ENCODE results near the gene SMAD2.

Gene SMAD2

GRCh38 chr18:47793609-47794008, 136.8 kb downstream of the SMAD2 start:
- TF ChIP-seq EZH2phosphoT487 (IDR thresholded peaks at IDR 0.05; ENCODE audit: borderline replicate concordance) (no peak), CTCF (conservative IDR thresholded peaks at IDR 0.05; ENCODE audit: low read length) (no peak)
- Histone ChIP-seq H3K9me3 (ENCODE audit: insufficient read depth, low read depth, low read length) (no peaks in the 10 kb centered on the region), H3K9ac (ENCODE audit: low read depth, low read length, poor library complexity, severe bottlenecking) (no peak overlapping the region), H3K27me3 (ENCODE audit: insufficient read depth, low read length, poor library complexity, severe bottlenecking) (no peaks in the 10 kb centered on the region), H3K4me1 (ENCODE audit: insufficient read depth, low read length, poor library complexity, severe bottlenecking) (no peaks in the 10 kb centered on the region), H2AFZ (ENCODE audit: low read length) (no peak overlapping the region), H3K4me3 (ENCODE audit: low read length, poor library complexity, severe bottlenecking) (no peak overlapping the region), H4K20me1 (ENCODE audit: insufficient read depth, low read length, poor library complexity, severe bottlenecking) (no peaks in the 10 kb centered on the region), H3F3A (ENCODE audit: low read depth) (no peaks in the 10 kb centered on the region), H3K79me2 (ENCODE audit: insufficient read depth, low read length) (no peaks in the 10 kb centered on the region), H3K9me2 (replicated peaks; ENCODE audit: low read depth, low read length) (no peaks in the 10 kb centered on the region), H3K4me2 (ENCODE audit: low read depth, low read length, poor library complexity, severe bottlenecking) (no peak overlapping the region), H3K36me3 (ENCODE audit: insufficient read depth, low read length) (no peaks in the 10 kb centered on the region)

- no peak overlapping the region for H3K4me2 ChIP-seq (ENCODE audit: low read depth, low read length, poor library complexity, severe bottlenecking)
- no peaks in the 10 kb centered on the region for H3K79me2 ChIP-seq (ENCODE audit: insufficient read depth, low read length)
- H3K9me3 ChIP-seq (ENCODE audit: insufficient read depth, low read depth, low read length) = no peaks in the 10 kb centered on the region
- H3K27me3 ChIP-seq (ENCODE audit: insufficient read depth, low read length, poor library complexity, severe bottlenecking) = no peaks in the 10 kb centered on the region
- H3K36me3 ChIP-seq (ENCODE audit: insufficient read depth, low read length) = no peaks in the 10 kb centered on the region
- no peaks in the 10 kb centered on the region for H3F3A ChIP-seq (ENCODE audit: low read depth)
- no peak overlapping the region for H2AFZ ChIP-seq (ENCODE audit: low read length)
- H3K9ac ChIP-seq (ENCODE audit: low read depth, low read length, poor library complexity, severe bottlenecking) = no peak overlapping the region
- no peaks in the 10 kb centered on the region for H3K4me1 ChIP-seq (ENCODE audit: insufficient read depth, low read length, poor library complexity, severe bottlenecking)
- H3K4me3 ChIP-seq (ENCODE audit: low read length, poor library complexity, severe bottlenecking) = no peak overlapping the region
- no peaks in the 10 kb centered on the region for H4K20me1 ChIP-seq (ENCODE audit: insufficient read depth, low read length, poor library complexity, severe bottlenecking)
- TF ChIP-seq EZH2phosphoT487 (IDR thresholded peaks at IDR 0.05; ENCODE audit: borderline replicate concordance) (no peak), CTCF (conservative IDR thresholded peaks at IDR 0.05; ENCODE audit: low read length) (no peak)
- no peaks in the 10 kb centered on the region for H3K9me2 ChIP-seq (replicated peaks; ENCODE audit: low read depth, low read length)
These were observed 138.9 kb downstream of the SMAD2 start for GRCh38 chr18:47791461-47791985.

- no peaks in the 10 kb centered on the region for H3F3A ChIP-seq (ENCODE audit: low read depth)
- TF ChIP-seq EZH2phosphoT487 (IDR thresholded peaks at IDR 0.05; ENCODE audit: borderline replicate concordance) (no peak), CTCF (conservative IDR thresholded peaks at IDR 0.05; ENCODE audit: low read length) (no peak)
- H3K9me3 ChIP-seq (ENCODE audit: insufficient read depth, low read depth, low read length) = peaks cover 1% of the 10 kb centered on the region; the same call in 1 of the 2 replicates
- H3K36me3 ChIP-seq (ENCODE audit: insufficient read depth, low read length) = no peaks in the 10 kb centered on the region
- no peak overlapping the region for H3K4me2 ChIP-seq (ENCODE audit: low read depth, low read length, poor library complexity, severe bottlenecking)
- H3K4me3 ChIP-seq (ENCODE audit: low read length, poor library complexity, severe bottlenecking) = no peak overlapping the region
- no peak overlapping the region for H3K9ac ChIP-seq (ENCODE audit: low read depth, low read length, poor library complexity, severe bottlenecking)
- H3K27me3 ChIP-seq (ENCODE audit: insufficient read depth, low read length, poor library complexity, severe bottlenecking) = no peaks in the 10 kb centered on the region
- no peaks in the 10 kb centered on the region for H3K4me1 ChIP-seq (ENCODE audit: insufficient read depth, low read length, poor library complexity, severe bottlenecking)
- no peaks in the 10 kb centered on the region for H3K79me2 ChIP-seq (ENCODE audit: insufficient read depth, low read length)
- H3K9me2 ChIP-seq (replicated peaks; ENCODE audit: low read depth, low read length) = no peaks in the 10 kb centered on the region
- no peaks in the 10 kb centered on the region for H4K20me1 ChIP-seq (ENCODE audit: insufficient read depth, low read length, poor library complexity, severe bottlenecking)
- H2AFZ ChIP-seq (ENCODE audit: low read length) = no peak overlapping the region
These were observed 140.4 kb downstream of the SMAD2 start for GRCh38 chr18:47790036-47790435.

Measured in Loucy (cell line).